ENCODE data around the gene PBX3.

GRCh38 chr9:125969462-125969861 lies 222.3 kb downstream of the PBX3 start:
- TF ChIP-seq CTCF (conservative IDR thresholded peaks at IDR 0.05 in 1 of 2, IDR thresholded peaks at IDR 0.05 in 1 of 2; ENCODE audit: extremely low read depth in 1 of 2, insufficient read depth in 1 of 2, low read depth in 1 of 2, low read length in 2 of 2) (no peak), EZH2 (IDR thresholded peaks at IDR 0.05; ENCODE audit: borderline replicate concordance, low read length) (no peak)
